HepG2 (cell line): ENCODE results near the gene EPHX1. TPM values are rescaled to one million over a fixed set of nuclear protein-coding genes. Genes with fewer than 3 reads are reported as not detected.
A peak's percentile ranks its signal among the peaks of the same experiment; 100 is the strongest.

Source experiments
- ATAC-seq: fragments of 200-7000 bp; cut with Tn5 transposase; 3 replicates; pipeline ENCODE4 v1.9.1; 2020; ENCODE audit warnings: mild to moderate bottlenecking, moderate library complexity
- BruUV-seq: library from RNA; stranded (reverse); fragments of 400-500 nt; replicated peaks from 2 replicates; lab custom pipeline; 2021; lab: Mats Ljungman, UMichigan
- CTCF ChIA-PET: fragments of 300-600 bp; formaldehyde crosslinking; extraction: SDS; loops from one replicate; lab custom pipeline; 2021; ENCODE audit warnings: low total read pairs, inconsistent platforms, low intra/inter-chr PET ratio; lab: Yijun Ruan, JAX
- POLR2A ChIA-PET: fragments of 350-600 bp; sonication (Branson Sonifier 250); formaldehyde crosslinking; loops from one replicate; lab custom pipeline; 2020; ENCODE audit warnings: antibody characterized with exemption, inconsistent platforms; lab: Yijun Ruan, JAX
- DNase-seq: peaks from one replicate; pipeline ENCODE4 v3.0.0-alpha.2; 2015; ENCODE audit warnings: low spot score
- FAIRE-seq: peaks from 3 replicates; lab custom pipeline; 2011; peaks lifted over from hg19 to GRCh38; lab: Jason Lieb, UNC
- H2AFZ ChIP-seq: one replicate; pipeline ENCODE4 v1.6.1; 2011; ENCODE audit warnings: low read length, inconsistent platforms
- H3K27ac ChIP-seq: fragments of 300-600 bp; 3 replicates; pipeline ENCODE4 v1.8.0; 2011; ENCODE audit warnings: mixed run types, mild to moderate bottlenecking, mixed read lengths, low read length, inconsistent platforms; ENCODE audit not compliant: insufficient read depth; ENCODE audit errors: extremely low read length
- H3K27me3 ChIP-seq, 2 experiments: fragments of 200-600 bp in 1 of 2; 2 replicates in 1 of 2; 3 replicates in 1 of 2; pipeline versions ENCODE4 v1.6.0 to v1.8.0; 2011; ENCODE audit warnings: low read length in 2 of 2, mild to moderate bottlenecking in 2 of 2, moderate library complexity in 2 of 2, inconsistent platforms in 1 of 2; ENCODE audit not compliant: insufficient read depth in 2 of 2, control insufficient read depth in 1 of 2
- H3K36me3 ChIP-seq, 2 experiments: fragments of 200-600 bp in 1 of 2; replicated peaks in 1 of 2; 2 replicates in 1 of 2; 3 replicates in 1 of 2; pipeline versions ENCODE4 v1.5.1 to v1.8.0; 2011; ENCODE audit warnings: low read length in 2 of 2, inconsistent platforms in 1 of 2; ENCODE audit not compliant: insufficient read depth in 2 of 2, control insufficient read depth in 1 of 2
- H3K4me1 ChIP-seq: 2 replicates; pipeline ENCODE4 v1.5.1; 2012; ENCODE audit warnings: low read length, inconsistent platforms; ENCODE audit not compliant: insufficient read depth
- H3K4me2 ChIP-seq: 2 replicates; pipeline ENCODE4 v1.6.0; 2011; ENCODE audit warnings: low read depth, low read length, inconsistent platforms
- H3K4me3 ChIP-seq, 3 experiments: fragments of 200-600 bp in 1 of 3; sonication (generic), shearing (Covaris generic) in 1 of 3; replicated peaks in 1 of 3; 2 replicates each; pipeline ENCODE4 v1.5.1; 2011 to 2016; ENCODE audit warnings: low read length in 3 of 3, inconsistent platforms in 2 of 3, low read depth in 2 of 3, mild to moderate bottlenecking in 2 of 3, control low read depth in 1 of 3, mixed read lengths in 1 of 3; ENCODE audit not compliant: insufficient read depth in 1 of 3
- H3K79me2 ChIP-seq: one replicate; pipeline ENCODE4 v1.6.1; 2011; ENCODE audit warnings: low read length, inconsistent platforms; ENCODE audit not compliant: insufficient read depth
- H3K9ac ChIP-seq: 2 replicates; pipeline ENCODE4 v1.6.0; 2011; ENCODE audit warnings: mild to moderate bottlenecking, low read depth, low read length, inconsistent platforms; ENCODE audit not compliant: insufficient read depth
- H3K9me3 ChIP-seq: 2 replicates; pipeline ENCODE4 v1.5.1; 2012; ENCODE audit warnings: mild to moderate bottlenecking, low read length
- H4K20me1 ChIP-seq: 2 replicates; pipeline ENCODE4 v1.6.0; 2011; ENCODE audit warnings: inconsistent platforms, mild to moderate bottlenecking, low read length, moderate library complexity; ENCODE audit not compliant: insufficient read depth
- AHR ChIP-seq: IDR thresholded peaks from 2 replicates; pipeline ENCODE4 v1.6.1; 2018; ENCODE audit warnings: missing genetic modification reagents, missing compliant biosample characterization
- AKNA ChIP-seq: sonication (generic); formaldehyde crosslinking; IDR thresholded peaks from 2 replicates; pipeline ENCODE4 v1.4.0; 2020; ENCODE audit warnings: missing genetic modification reagents, borderline replicate concordance
- CCDC6 ChIP-seq: sonication (generic); formaldehyde crosslinking; IDR thresholded peaks from 2 replicates; pipeline ENCODE4 v1.8.1; 2022; ENCODE audit warnings: mild to moderate bottlenecking, missing genetic modification reagents, moderate library complexity
- CEBPB ChIP-seq: IDR thresholded peaks from 2 replicates; pipeline ENCODE4 v1.6.1; 2011; ENCODE audit warnings: low read depth, low read length, improper control_type of control experiment, borderline replicate concordance
- ELF3 ChIP-seq: IDR thresholded peaks from 2 replicates; pipeline ENCODE4 v1.6.1; 2016; ENCODE audit warnings: missing genetic modification reagents, missing compliant biosample characterization
- LBX2 ChIP-seq: sonication (generic); formaldehyde crosslinking; IDR thresholded peaks from 2 replicates; pipeline ENCODE4 v1.5.0; 2020; ENCODE audit warnings: missing genetic modification reagents, mild to moderate bottlenecking, borderline replicate concordance
- PATZ1 ChIP-seq: sonication (generic); formaldehyde crosslinking; IDR thresholded peaks from 2 replicates; pipeline ENCODE4 v1.4.0; 2020; ENCODE audit warnings: missing genetic modification reagents
- RFXAP ChIP-seq: sonication (generic); formaldehyde crosslinking; IDR thresholded peaks from 2 replicates; pipeline ENCODE4 v1.4.0; 2020; ENCODE audit warnings: missing genetic modification reagents, borderline replicate concordance
- SALL1 ChIP-seq: sonication (generic); formaldehyde crosslinking; IDR thresholded peaks from 2 replicates; pipeline ENCODE4 v1.8.0; 2022; ENCODE audit warnings: mild to moderate bottlenecking, missing genetic modification reagents
- SOX13 ChIP-seq, 3 experiments: fragments of 450-650 bp in 1 of 3; sonication (generic) in 1 of 3; formaldehyde crosslinking in 1 of 3; IDR thresholded peaks in 2 of 3; conservative IDR thresholded peaks in 1 of 3; 2 replicates each; pipeline versions ENCODE4 v1.5.0 to v1.6.1; 2016 to 2020; ENCODE audit warnings: antibody characterized with exemption in 1 of 3, mild to moderate bottlenecking in 1 of 3, missing compliant biosample characterization in 1 of 3, missing genetic modification reagents in 1 of 3, moderate library complexity in 1 of 3
- SSRP1 ChIP-seq: IDR thresholded peaks from 2 replicates; pipeline ENCODE4 v1.6.1; 2016; ENCODE audit warnings: control low read depth
- STAT6 ChIP-seq: sonication (generic); formaldehyde crosslinking; IDR thresholded peaks from 2 replicates; pipeline ENCODE4 v1.4.0; 2020; ENCODE audit warnings: missing genetic modification reagents, mild to moderate bottlenecking, borderline replicate concordance
- ZNF773 ChIP-seq: sonication (generic); formaldehyde crosslinking; IDR thresholded peaks from 2 replicates; pipeline ENCODE4 v1.4.0; 2020; ENCODE audit warnings: missing genetic modification reagents, borderline replicate concordance
- WGBS: methylation state at CpG from one replicate; pipeline ENCODE4 v1.1.6; 2017; ENCODE audit warnings: low lambda C conversion rate; 5-methylcytosine and 5-hydroxymethylcytosine counted together
- in situ Hi-C: cut with HindIII; loops from 2 replicates; pipeline ENCODE4 v1.10.0; 2017; ENCODE audit warnings: low pct_unique_long_range_greater_than_20kb; ENCODE audit not compliant: extremely low pct_ligation_motif_present
- intact Hi-C: fragments of 100-400 bp; cut with micrococcal nuclease; formaldehyde crosslinking; loops from one replicate; pipeline ENCODE4 v1.10.0; 2022; ENCODE audit not compliant: unreplicated experiment
- polyA plus RNA-seq, 8 experiments: library from polyadenylated mRNA; depleted of rRNA in 3 of 8; stranded (reverse) in 7 of 8; unstranded in 1 of 8; fragments of >200 nt; fragmentation: Illumina TruSeq in 4 of 8; extraction: Trizol in 4 of 8; gene quantifications; 2 replicates each; pipeline versions ENCODE4 v1.2.1 to v1.2.3, GENCODE V29; 2011 to 2016; ENCODE audit warnings: low read depth in 4 of 8, missing spikeins in 1 of 8, mixed read lengths in 1 of 8; ENCODE audit not compliant: insufficient read depth in 1 of 8
- total RNA-seq, 5 experiments: library from RNA; depleted of rRNA; stranded (reverse); fragments of >200 nt; fragmentation: Illumina TruSeq; extraction: Trizol; gene quantifications; 2 replicates each; pipeline ENCODE4 v1.2.3, GENCODE V29; 2016; ENCODE audit warnings: low read depth in 1 of 5

The EPHX1 gene
- total and polyA plus RNA-seq, 2 of the 13 experiments (the other 11 are each of a cell fraction or from before 2014, with no cell fraction given) = 27.7 to 36.5 TPM

- no peaks in the 10 kb centered on the region for H4K20me1 ChIP-seq
- peaks cover 75% of the 10 kb centered on the region for H3K4me1 ChIP-seq
- H3K4me2 ChIP-seq = peak overlapping the region; percentile 68
- intact Hi-C loops (loop anchor here (10.0 kb wide), 1 partner anchor 100 kb away; the partner anchor contains the start of gene PYCR2), in situ Hi-C loops (loop anchor here (5.0 kb wide), 1 partner anchor 348 kb away; no protein-coding TSS in a partner anchor)
- 0% methylated on average over 6 of the region's 6 CpGs for WGBS
- FAIRE-seq (peak; percentile 98), ATAC-seq (peak; percentile 98), DNase-seq (peak; percentile 68)
- BruUV-seq = no TSS peak
- H3K27ac ChIP-seq = peak overlapping the region; percentile 66
- peak overlapping the region in 1 of 3 experiments; percentile 41; a peak in 2 of 6 replicates for H3K4me3 ChIP-seq
- no peaks in the 10 kb centered on the region for H3K27me3 ChIP-seq
- POLR2A ChIA-PET = interaction anchor here (1.2 to 1.6 kb wide), 4 partner anchors 11 to 48 kb away, joined by 3 to 8 read pairs (median 4); partner anchors contain the start of genes EPHX1 and SRP9
- H3K9me3 ChIP-seq = no peaks in the 10 kb centered on the region
- CTCF ChIA-PET = no interaction called here
- peaks cover 19% of the 10 kb centered on the region for H3K79me2 ChIP-seq
- peaks cover 5 to 21% of the 10 kb centered on the region in 2 experiments; a peak in 3 of 5 replicates for H3K36me3 ChIP-seq
- 0 out of 2 replicates have a peak overlapping the region, but pooled peaks have one; percentile 7 for H3K9ac ChIP-seq
- H2AFZ ChIP-seq = no peak overlapping the region
- TF ChIP-seq LBX2 (CRISPR knock-in tag) (no peak), ZNF773 (CRISPR knock-in tag) (no peak), PATZ1 (CRISPR knock-in tag) (peak; percentile 97), ELF3 (CRISPR knock-in tag) (0 out of 2 replicates have a peak, but pooled peaks have one; percentile 27), SSRP1 (0 out of 2 replicates have a peak, but pooled peaks have one; percentile 60), CEBPB (no peak), SALL1 (CRISPR knock-in tag) (peak; percentile 87), STAT6 (CRISPR knock-in tag) (no peak), AHR (CRISPR knock-in tag) (no peak), SOX13 (IDR thresholded peaks at IDR 0.05) (no peak), SOX13 (CRISPR knock-in tag; conservative IDR thresholded peaks at IDR 0.05 in 1 of 2, IDR thresholded peaks at IDR 0.05 in 1 of 2) (peak in 1 of 2 experiments; percentile 82; a peak in 2 of 4 replicates), AKNA (CRISPR knock-in tag) (no peak), CCDC6 (CRISPR knock-in tag) (no peak), RFXAP (CRISPR knock-in tag) (peak; percentile 81; the same call in 1 of the 2 replicates)
Measured at GRCh38 chr1:225825078-225825477, 15.2 kb downstream of the EPHX1 start.
